ENCODE data around the gene SHH. TPM values are rescaled to one million over a fixed set of nuclear protein-coding genes. Genes with fewer than 3 reads are reported as not detected.

The SHH gene
- polyA plus RNA-seq, 1 experiment: not detected

- H3K4me3 ChIP-seq (ENCODE audit: low read depth, low read length): no peak overlapping the region
- no peaks in the 10 kb centered on the region for H3K27me3 ChIP-seq (ENCODE audit: control insufficient read depth, insufficient read depth, low read length)
- ChIA-PET CTCF (no interaction called here), POLR2A (no interaction called here)
- no peak for DNase-seq (ENCODE audit: low read depth, low spot score)
- H3K27ac ChIP-seq (ENCODE audit: low read depth, low read length): no peak overlapping the region
- TF ChIP-seq CTCF (IDR thresholded peaks at IDR 0.05; ENCODE audit: low read depth, low read length): no peak
- H3K9me3 ChIP-seq (ENCODE audit: control insufficient read depth, insufficient read depth, low read length): peaks cover 42% of the 10 kb centered on the region
Measured at GRCh38 chr7:155846936-155847335, 34.7 kb upstream of the SHH start.

GRCh38 chr7:155846156-155846555 lies 33.9 kb upstream of the SHH start:
- ChIA-PET POLR2A (no interaction called here), CTCF (no interaction called here)
- Histone ChIP-seq H3K9me3 (ENCODE audit: control insufficient read depth, insufficient read depth, low read length) (peaks cover 39% of the 10 kb centered on the region), H3K27ac (ENCODE audit: low read depth, low read length) (no peak overlapping the region), H3K4me3 (ENCODE audit: low read depth, low read length) (no peak overlapping the region), H3K27me3 (ENCODE audit: control insufficient read depth, insufficient read depth, low read length) (no peaks in the 10 kb centered on the region)
- no peak for TF ChIP-seq CTCF (IDR thresholded peaks at IDR 0.05; ENCODE audit: low read depth, low read length)
- no peak for DNase-seq (ENCODE audit: low read depth, low spot score)

GRCh38 chr7:155845226-155845625 lies 33.0 kb upstream of the SHH start:
- no peak overlapping the region for H3K27ac ChIP-seq (ENCODE audit: low read depth, low read length)
- H3K4me3 ChIP-seq (ENCODE audit: low read depth, low read length): no peak overlapping the region
- DNase-seq (ENCODE audit: low read depth, low spot score): no peak
- ChIA-PET CTCF (no interaction called here), POLR2A (no interaction called here)
- H3K27me3 ChIP-seq (ENCODE audit: control insufficient read depth, insufficient read depth, low read length): no peaks in the 10 kb centered on the region
- H3K9me3 ChIP-seq (ENCODE audit: control insufficient read depth, insufficient read depth, low read length): peaks cover 45% of the 10 kb centered on the region
- TF ChIP-seq CTCF (IDR thresholded peaks at IDR 0.05; ENCODE audit: low read depth, low read length): no peak

- TF ChIP-seq CTCF (IDR thresholded peaks at IDR 0.05; ENCODE audit: low read depth, low read length): no peak
- CTCF ChIA-PET: no interaction called here
- H3K27me3 ChIP-seq (ENCODE audit: control insufficient read depth, insufficient read depth, low read length): no peaks in the 10 kb centered on the region
- H3K27ac ChIP-seq (ENCODE audit: low read depth, low read length): no peak overlapping the region
- H3K9me3 ChIP-seq (ENCODE audit: control insufficient read depth, insufficient read depth, low read length): peaks cover 43% of the 10 kb centered on the region
- no peak overlapping the region for H3K4me3 ChIP-seq (ENCODE audit: low read depth, low read length)
- POLR2A ChIA-PET: no interaction called here
- no peak for DNase-seq (ENCODE audit: low read depth, low spot score)
Measured at GRCh38 chr7:155844526-155844925, 32.3 kb upstream of the SHH start.

- no peak for DNase-seq (ENCODE audit: low read depth, low spot score)
- POLR2A ChIA-PET: no interaction called here
- TF ChIP-seq CTCF (IDR thresholded peaks at IDR 0.05; ENCODE audit: low read depth, low read length): no peak
- Histone ChIP-seq H3K27me3 (ENCODE audit: control insufficient read depth, insufficient read depth, low read length) (no peaks in the 10 kb centered on the region), H3K9me3 (ENCODE audit: control insufficient read depth, insufficient read depth, low read length) (peaks cover 43% of the 10 kb centered on the region), H3K27ac (ENCODE audit: low read depth, low read length) (no peak overlapping the region), H3K4me3 (ENCODE audit: low read depth, low read length) (no peak overlapping the region)
- CTCF ChIA-PET: no interaction called here
Measured at GRCh38 chr7:155844019-155844453, 31.8 kb upstream of the SHH start.
